GM18505 (cell line): ENCODE results near the gene SLCO3A1.

Experiments
- ATAC-seq: cut with Tn5 transposase; IDR thresholded peaks from one replicate; pipeline ENCODE4 v1.9.1; 2021; ENCODE audit not compliant: unreplicated experiment
- POLR2A ChIP-seq: IDR thresholded peaks from 4 replicates; pipeline ENCODE4 v1.6.1; 2011; ENCODE audit warnings: borderline replicate concordance; ENCODE audit not compliant: insufficient read depth, insufficient read length; ENCODE audit errors: extremely low read depth

SLCO3A1 gene

DNA sequence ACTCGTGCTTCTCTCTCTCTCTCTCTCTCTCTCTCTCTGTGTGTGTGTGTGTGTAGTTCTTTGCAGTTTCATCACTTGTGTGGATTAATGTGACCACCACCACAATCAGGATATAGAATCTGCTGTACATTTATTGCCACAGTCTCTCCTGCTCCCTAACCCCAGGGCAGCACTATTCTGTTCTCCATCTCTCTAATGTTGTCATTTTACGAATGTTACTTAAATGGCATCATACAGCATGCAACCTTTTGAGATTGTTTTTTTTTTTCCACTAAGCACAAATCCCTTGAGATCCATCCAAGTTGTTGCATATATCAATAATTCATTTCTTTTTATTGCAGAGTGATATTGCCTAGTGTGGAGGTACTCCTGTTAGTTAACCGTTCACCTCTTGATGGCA, 26.9 kb downstream of the SLCO3A1 start:
- TF ChIP-seq POLR2A, result no peak
- no peak for ATAC-seq

DNA sequence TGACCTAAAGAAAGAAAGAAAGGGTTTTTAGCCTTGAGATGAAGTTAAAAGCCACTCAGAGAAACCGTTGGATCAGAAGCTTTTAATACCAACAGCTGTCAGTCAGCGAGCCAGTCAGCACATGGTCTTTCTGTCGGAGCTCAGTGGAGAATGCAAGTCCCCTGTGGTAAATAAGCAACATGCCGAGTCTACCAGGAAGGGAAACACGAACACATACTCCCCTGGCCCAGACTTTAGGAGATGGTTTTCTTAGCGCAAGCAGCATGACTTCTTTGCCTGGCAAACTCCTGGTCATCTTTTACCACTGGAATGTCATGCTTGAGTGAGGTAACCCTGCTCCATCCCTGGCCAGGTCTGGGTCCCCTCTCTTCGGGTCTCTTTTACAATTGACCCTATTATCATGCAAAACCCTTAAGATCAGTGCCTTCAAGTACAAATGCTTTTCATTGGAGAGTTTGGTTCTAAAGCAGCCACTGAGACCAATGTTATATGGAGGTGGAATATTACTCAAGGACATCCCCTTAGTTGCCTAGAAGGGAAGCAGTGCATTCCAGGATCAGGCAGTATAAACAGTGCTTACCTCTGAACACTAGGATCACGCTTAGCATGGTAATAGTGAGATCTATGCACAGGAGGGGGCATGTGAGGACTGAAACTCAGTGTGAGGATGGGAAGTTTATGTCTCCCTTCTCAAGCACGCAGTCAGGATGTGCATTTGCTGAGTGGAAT, 28.2 kb downstream of the SLCO3A1 start:
- no peak for TF ChIP-seq POLR2A

DNA sequence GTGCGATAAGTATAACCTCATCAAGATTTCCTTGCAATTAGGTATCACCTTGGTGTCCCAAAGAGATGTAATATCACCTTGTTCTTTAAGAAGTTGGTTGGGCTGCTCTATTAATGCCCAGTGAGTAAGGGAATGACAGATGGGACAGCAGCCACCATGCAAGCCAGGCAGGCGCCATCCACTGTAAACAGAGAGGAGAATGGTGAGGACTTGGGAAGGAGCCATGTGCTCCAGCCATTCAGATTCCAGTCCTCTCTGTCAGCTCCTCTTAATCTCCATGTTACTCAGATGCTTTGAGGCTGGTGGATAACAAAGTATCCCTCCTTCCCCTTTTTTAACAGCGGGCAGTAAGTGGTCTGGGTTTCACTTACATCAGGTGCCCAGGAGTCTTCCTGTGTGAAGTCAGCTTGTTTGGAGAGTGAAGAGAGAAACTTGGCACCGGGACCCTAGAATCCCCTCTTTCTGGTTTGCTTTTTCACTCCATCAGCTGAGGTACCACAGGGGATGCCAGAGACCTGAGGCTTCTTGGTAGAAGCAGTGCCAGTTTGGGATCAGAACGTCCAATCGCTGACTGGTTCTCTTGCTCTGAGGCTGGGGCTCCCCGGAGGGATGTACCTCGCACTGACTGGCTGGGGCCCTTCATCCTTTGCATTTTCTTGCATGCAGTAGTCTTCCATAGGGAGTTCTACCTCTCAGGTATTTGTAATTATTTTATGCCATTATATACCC, 29.5 kb downstream of the SLCO3A1 start:
- no peak for ATAC-seq
- TF ChIP-seq POLR2A, result no peak

More for the DNA sequence above, 28.2 kb downstream of the SLCO3A1 start:
- no peak for ATAC-seq

DNA sequence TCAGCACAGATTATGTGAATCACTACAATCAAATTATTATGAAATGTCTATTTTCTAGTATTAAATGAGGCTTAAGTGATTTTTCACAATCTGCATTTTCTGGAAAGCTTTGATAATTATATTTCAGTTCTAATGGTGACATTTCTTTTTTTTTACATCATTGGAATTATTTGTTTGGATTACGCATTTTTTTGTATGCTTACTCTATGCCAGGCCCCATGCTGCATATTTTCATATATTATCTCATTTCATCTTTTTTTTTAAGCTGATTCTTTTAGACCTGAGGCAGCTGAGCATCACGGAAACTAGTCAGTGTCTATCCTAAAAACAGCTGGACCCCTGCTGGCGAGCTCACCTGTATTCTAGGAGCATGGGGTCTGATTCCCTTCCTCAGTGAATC, 31.1 kb downstream of the SLCO3A1 start:
- ATAC-seq, result no peak

DNA sequence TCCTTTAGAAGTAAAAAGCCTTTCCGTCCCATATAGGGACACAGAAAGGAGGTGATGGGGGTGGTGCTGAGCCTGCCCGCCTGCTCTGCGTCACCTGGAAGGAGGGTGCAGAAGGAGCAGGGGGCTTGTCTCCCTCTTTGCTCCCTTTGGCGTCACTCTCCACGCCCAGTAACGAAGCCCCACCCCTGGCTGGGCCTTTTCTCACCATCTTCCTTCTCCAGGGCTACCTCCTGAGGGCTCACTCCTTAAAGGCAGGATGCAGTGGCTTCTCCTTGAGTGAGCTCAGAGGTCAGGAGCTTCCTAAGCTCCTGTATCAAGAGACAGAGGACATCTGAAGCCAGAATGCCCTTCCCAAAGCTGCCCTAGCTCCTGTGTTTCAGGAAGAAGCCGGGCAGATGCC, 31.5 kb downstream of the SLCO3A1 start:
- no peak for ATAC-seq
- no peak for TF ChIP-seq POLR2A

More for the DNA sequence above, 31.1 kb downstream of the SLCO3A1 start:
- TF ChIP-seq POLR2A, result no peak

DNA sequence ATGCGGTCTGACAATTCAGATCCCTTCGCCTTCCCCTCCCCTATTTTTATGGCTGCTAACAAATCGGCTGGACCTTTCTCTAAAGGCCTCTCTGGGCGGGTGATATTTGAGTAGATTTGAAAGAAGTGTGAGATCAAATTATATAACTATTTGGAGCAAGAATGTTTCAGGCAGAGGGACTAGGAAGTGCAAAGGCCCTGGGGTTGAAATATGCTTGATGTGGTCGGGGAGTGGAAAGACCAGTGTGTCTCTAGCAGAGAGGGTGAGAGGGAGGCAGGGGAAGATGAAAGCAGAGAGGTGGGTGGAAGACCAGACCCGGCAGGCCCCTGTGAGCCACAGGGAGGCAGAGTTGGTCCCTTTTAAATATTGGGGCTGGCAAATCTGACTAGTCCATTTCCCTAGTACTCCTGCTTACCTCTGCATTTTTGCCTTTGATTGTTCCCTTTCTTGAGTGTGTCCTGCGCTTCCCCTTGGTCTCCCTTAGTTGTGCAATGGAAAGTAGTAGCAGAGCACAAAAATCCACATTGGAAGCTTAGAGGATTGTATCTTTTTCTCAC, 32.3 kb downstream of the SLCO3A1 start:
- no peak for TF ChIP-seq POLR2A
- ATAC-seq, result no peak

DNA sequence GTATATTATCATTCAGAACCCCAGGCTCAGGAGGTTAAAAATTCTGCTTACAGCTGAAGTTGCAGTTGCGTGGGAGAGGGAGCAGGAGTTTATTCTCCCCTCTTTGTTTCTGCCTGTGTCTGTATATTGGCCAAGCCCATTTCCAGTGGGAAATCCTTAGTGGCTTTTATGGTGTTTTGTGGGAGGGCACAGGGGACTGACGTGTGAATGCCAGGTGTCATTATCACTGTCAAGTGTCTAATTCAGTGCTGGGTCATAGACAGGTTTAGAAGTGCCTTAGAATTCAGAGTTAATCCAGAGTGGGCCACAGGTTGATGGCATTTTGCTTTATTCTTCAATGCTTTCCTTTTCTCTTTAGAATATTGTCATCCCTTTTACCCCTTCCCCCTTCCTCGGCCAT, 33.4 kb downstream of the SLCO3A1 start:
- no peak for TF ChIP-seq POLR2A

DNA sequence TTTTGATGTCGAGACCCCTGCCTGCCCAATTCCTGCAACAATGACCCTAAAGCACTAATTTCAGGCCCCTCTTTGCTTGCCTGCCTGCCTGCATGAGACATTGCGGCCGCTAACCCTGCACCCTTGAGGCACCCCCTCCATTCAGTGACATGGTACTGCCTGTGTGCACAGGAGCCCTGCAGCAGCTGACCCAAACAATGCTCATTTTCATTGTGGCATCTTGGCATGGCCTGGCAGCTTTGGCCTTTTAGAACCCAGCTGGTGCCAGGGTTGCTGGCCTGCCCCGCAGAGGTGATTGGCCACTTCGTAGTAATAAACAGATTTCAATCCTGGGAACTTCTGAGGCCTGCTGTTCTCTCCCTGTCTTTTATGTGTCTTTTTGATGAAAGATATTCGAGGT, 33.8 kb downstream of the SLCO3A1 start:
- TF ChIP-seq POLR2A, result no peak
- ATAC-seq, result no peak

More for the DNA sequence above, 33.4 kb downstream of the SLCO3A1 start:
- no peak for ATAC-seq

DNA sequence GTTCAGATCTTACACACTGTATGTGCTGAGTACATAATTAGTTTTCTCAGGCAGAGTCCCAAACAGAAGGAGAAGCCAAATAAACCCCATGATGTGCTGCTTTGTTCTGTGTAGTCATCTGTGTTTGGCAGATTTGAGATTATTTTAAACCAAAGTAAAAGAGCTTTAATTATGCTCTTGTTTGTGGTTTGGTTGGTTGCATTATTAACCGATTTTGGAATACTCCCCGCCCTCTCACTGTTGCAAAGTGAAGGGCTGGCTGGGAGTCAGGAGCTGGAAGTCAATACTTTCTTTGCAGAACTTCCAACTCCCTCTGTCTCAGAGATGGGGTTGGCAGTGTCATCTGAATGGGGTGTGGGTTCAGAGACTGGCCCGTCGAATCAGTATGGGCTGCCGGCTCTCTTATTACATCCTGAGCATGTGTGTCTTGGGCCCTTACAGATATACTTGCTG, 34.4 kb downstream of the SLCO3A1 start:
- TF ChIP-seq POLR2A, result no peak
- ATAC-seq, result no peak

DNA sequence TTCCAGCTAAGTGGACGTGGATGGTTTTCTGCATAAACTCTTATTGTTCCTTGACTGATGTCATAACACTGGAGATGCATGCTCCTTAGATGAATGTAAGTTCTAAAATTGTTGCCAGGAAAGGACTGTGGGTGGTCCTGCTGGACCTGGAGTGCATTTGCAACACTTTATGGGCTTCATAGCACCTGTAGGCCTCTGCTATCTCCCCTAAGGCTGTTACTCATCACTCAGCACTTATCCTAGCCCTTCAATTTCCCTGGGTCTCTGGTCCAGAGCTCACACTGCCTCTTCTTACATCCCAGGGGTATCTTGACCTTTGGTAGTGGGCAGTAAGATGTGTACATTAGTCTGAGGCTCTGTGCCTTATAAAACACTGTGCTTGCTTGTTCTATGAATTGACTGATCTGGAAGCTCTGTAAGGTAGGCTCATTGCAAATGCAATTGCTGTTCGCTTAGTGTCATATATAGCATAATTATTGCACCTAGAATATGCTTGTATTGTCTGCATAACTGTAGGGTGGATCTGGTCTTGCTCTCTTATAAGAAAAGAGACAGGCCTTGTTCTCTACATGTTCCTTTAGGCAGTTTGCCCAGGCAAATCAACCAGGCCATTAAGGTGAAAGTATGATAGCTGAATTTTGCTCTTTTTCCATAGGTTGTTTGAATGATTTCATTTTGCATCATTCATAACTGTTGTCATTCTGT, 35.8 kb downstream of the SLCO3A1 start:
- ATAC-seq, result no peak
- TF ChIP-seq POLR2A, result no peak

DNA sequence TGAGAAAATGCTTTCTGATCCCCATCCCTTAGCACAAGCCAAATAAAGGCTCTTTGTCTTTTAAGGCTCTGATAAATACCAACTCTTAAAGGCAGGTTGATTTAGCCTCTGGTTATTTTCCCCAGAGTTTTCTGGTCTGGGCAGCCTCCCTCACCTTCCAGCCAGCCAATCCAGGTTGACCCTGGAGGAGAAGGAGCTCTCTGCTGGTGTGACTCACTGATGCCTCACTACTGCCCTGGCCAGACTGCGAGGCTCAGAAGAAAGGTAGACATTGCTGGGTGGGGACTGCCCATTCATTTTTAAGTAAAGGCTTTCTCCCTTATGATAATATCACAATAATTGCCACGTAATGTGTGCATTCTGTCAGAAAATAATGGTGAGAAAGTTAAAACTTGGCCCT, 37.1 kb downstream of the SLCO3A1 start:
- ATAC-seq, result no peak
- TF ChIP-seq POLR2A, result no peak

DNA sequence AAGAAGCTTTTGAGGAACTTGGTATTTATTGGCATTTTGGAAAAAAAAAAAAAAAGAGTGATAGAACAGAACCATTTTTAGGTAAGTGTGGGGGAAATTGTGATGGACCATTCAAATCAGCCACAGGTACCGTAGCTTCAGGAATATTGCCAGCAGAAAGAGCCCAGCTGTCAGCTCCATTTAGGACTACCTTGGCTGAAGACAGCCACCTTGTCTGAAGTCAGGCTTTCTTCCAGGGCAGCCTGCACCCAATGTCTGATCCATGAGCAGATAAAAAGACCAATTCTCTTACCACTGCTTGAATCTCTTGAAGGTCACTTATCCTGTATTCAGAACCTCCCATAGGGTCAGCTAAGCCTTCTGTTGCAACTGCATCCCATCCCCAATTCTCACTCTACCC, 37.6 kb downstream of the SLCO3A1 start:
- TF ChIP-seq POLR2A, result no peak
- no peak for ATAC-seq

DNA sequence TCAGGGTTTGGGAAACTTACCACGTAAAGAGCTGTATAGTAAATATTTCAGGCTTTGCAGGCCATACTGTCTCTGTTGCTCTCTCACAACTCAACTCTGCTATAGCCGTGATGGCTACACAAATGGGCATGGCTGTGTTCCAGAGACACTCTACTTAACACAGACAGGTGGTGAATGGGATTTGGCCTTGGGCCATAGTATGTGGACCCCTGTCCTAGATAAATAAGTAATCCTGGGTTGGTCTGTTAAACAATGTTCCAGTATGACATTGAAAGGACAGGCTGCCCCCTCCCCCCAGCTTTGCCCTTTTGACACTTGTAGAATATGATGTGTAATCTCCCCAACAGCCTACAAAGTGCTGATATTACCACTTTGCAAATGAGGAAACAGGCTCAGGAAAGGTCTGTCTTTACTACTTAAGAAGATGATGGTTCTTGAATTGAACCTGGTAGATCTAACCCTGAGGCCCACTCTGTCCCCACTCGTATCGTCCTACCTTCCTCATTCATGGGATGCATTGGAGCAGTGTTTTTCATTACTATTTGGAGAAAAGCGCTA, 38.4 kb downstream of the SLCO3A1 start:
- no peak for TF ChIP-seq POLR2A
- ATAC-seq, result no peak
